Measurements from ENCODE around the gene MRTFA. TPM values are rescaled to one million over a fixed set of nuclear protein-coding genes. Genes with fewer than 3 reads are reported as not detected.

Gene MRTFA
- total RNA-seq, 2 donors from 2014 or later, result 70.1 to 71.5 TPM

- H3K9me3 ChIP-seq (ENCODE audit: control insufficient read depth, low read length, poor library complexity, severe bottlenecking), result no peaks in the 10 kb centered on the region
- peak overlapping the region; percentile 96 for H3K27ac Mint-ChIP-seq
- no peaks in the 10 kb centered on the region for H3K27me3 Mint-ChIP-seq
- H3K4me1 Mint-ChIP-seq, result peaks cover 32% of the 10 kb centered on the region
- no peak for DNase-seq
- ATAC-seq, result no peak
- peak overlapping the region; percentile 36 for H3K4me3 Mint-ChIP-seq
- peaks cover 13% of the 10 kb centered on the region for H3K36me3 Mint-ChIP-seq (ENCODE audit: low read depth)
Observed at GRCh38 chr22:40416636-40417035, 219.9 kb downstream of the MRTFA start.

GRCh38 chr22:40416267-40416570 lies 220.3 kb downstream of the MRTFA start:
- no peak for DNase-seq
- H3K4me3 Mint-ChIP-seq, result no peak overlapping the region
- no peaks in the 10 kb centered on the region for H3K9me3 ChIP-seq (ENCODE audit: control insufficient read depth, low read length, poor library complexity, severe bottlenecking)
- no peaks in the 10 kb centered on the region for H3K27me3 Mint-ChIP-seq
- peak overlapping the region; percentile 96 for H3K27ac Mint-ChIP-seq
- peaks cover 32% of the 10 kb centered on the region for H3K4me1 Mint-ChIP-seq
- peaks cover 9% of the 10 kb centered on the region for H3K36me3 Mint-ChIP-seq (ENCODE audit: low read depth)
- no peak for ATAC-seq

GRCh38 chr22:40415531-40416266 lies 220.8 kb downstream of the MRTFA start:
- DNase-seq, result no peak
- peak; percentile 50 for ATAC-seq
- Mint-ChIP-seq H3K36me3 (ENCODE audit: low read depth) (peaks cover 9% of the 10 kb centered on the region), H3K27ac (peak overlapping the region; percentile 96), H3K4me3 (peak overlapping the region; percentile 81), H3K27me3 (no peaks in the 10 kb centered on the region), H3K4me1 (peaks cover 32% of the 10 kb centered on the region)
- no peaks in the 10 kb centered on the region for H3K9me3 ChIP-seq (ENCODE audit: control insufficient read depth, low read length, poor library complexity, severe bottlenecking)

GRCh38 chr22:40414838-40415505 lies 221.5 kb downstream of the MRTFA start:
- H3K36me3 Mint-ChIP-seq (ENCODE audit: low read depth), result peaks cover 9% of the 10 kb centered on the region
- H3K4me1 Mint-ChIP-seq, result peaks cover 32% of the 10 kb centered on the region
- no peak for DNase-seq
- H3K27me3 Mint-ChIP-seq, result no peaks in the 10 kb centered on the region
- H3K27ac Mint-ChIP-seq, result peak overlapping the region; percentile 96
- peak overlapping the region; percentile 81 for H3K4me3 Mint-ChIP-seq
- peak; percentile 14 for ATAC-seq
- no peaks in the 10 kb centered on the region for H3K9me3 ChIP-seq (ENCODE audit: control insufficient read depth, low read length, poor library complexity, severe bottlenecking)

GRCh38 chr22:40414311-40414710 lies 222.2 kb downstream of the MRTFA start:
- H3K4me3 Mint-ChIP-seq, result peak overlapping the region; percentile 50
- no peaks in the 10 kb centered on the region for H3K9me3 ChIP-seq (ENCODE audit: control insufficient read depth, low read length, poor library complexity, severe bottlenecking)
- no peak for DNase-seq
- H3K27ac Mint-ChIP-seq, result peak overlapping the region; percentile 96
- H3K27me3 Mint-ChIP-seq, result no peaks in the 10 kb centered on the region
- peaks cover 32% of the 10 kb centered on the region for H3K4me1 Mint-ChIP-seq
- peaks cover 9% of the 10 kb centered on the region for H3K36me3 Mint-ChIP-seq (ENCODE audit: low read depth)
- no peak for ATAC-seq

GRCh38 chr22:40413873-40414272 lies 222.6 kb downstream of the MRTFA start:
- Mint-ChIP-seq H3K27me3 (no peaks in the 10 kb centered on the region), H3K4me1 (peaks cover 32% of the 10 kb centered on the region), H3K4me3 (peak overlapping the region; percentile 21), H3K36me3 (ENCODE audit: low read depth) (peaks cover 9% of the 10 kb centered on the region), H3K27ac (peak overlapping the region; percentile 96)
- DNase-seq (no peak), ATAC-seq (no peak)
- no peaks in the 10 kb centered on the region for H3K9me3 ChIP-seq (ENCODE audit: control insufficient read depth, low read length, poor library complexity, severe bottlenecking)

GRCh38 chr22:40412441-40412840 lies 224.1 kb downstream of the MRTFA start:
- H3K9me3 ChIP-seq (ENCODE audit: control insufficient read depth, low read length, poor library complexity, severe bottlenecking), result no peaks in the 10 kb centered on the region
- Mint-ChIP-seq H3K36me3 (ENCODE audit: low read depth) (peaks cover 9% of the 10 kb centered on the region), H3K4me3 (no peak overlapping the region), H3K27me3 (no peaks in the 10 kb centered on the region), H3K27ac (no peak overlapping the region), H3K4me1 (peaks cover 32% of the 10 kb centered on the region)
- ATAC-seq, result peak; percentile 27
- no peak for DNase-seq

GRCh38 chr22:40411506-40411861 lies 225.0 kb downstream of the MRTFA start:
- H3K4me1 Mint-ChIP-seq, result peaks cover 29% of the 10 kb centered on the region

GRCh38 chr22:40410731-40411505 lies 225.6 kb downstream of the MRTFA start:
- Mint-ChIP-seq H3K36me3 (ENCODE audit: low read depth) (peaks cover 5% of the 10 kb centered on the region), H3K4me3 (no peak overlapping the region), H3K27me3 (no peaks in the 10 kb centered on the region), H3K4me1 (peaks cover 23% of the 10 kb centered on the region), H3K27ac (no peak overlapping the region)
- DNase-seq (no peak), ATAC-seq (no peak)
- no peaks in the 10 kb centered on the region for H3K9me3 ChIP-seq (ENCODE audit: control insufficient read depth, low read length, poor library complexity, severe bottlenecking)

More at GRCh38 chr22:40411506-40411861, 225.0 kb downstream of the MRTFA start:
- H3K9me3 ChIP-seq (ENCODE audit: control insufficient read depth, low read length, poor library complexity, severe bottlenecking), result no peaks in the 10 kb centered on the region
- H3K36me3 Mint-ChIP-seq (ENCODE audit: low read depth), result peaks cover 7% of the 10 kb centered on the region
- H3K27me3 Mint-ChIP-seq, result no peaks in the 10 kb centered on the region
- H3K27ac Mint-ChIP-seq, result no peak overlapping the region
- DNase-seq, result no peak
- ATAC-seq, result no peak
- H3K4me3 Mint-ChIP-seq, result no peak overlapping the region

- peaks cover 2% of the 10 kb centered on the region for H3K36me3 Mint-ChIP-seq (ENCODE audit: low read depth)
- H3K9me3 ChIP-seq (ENCODE audit: control insufficient read depth, low read length, poor library complexity, severe bottlenecking), result no peaks in the 10 kb centered on the region
- ATAC-seq, result no peak
- no peak overlapping the region for H3K27ac Mint-ChIP-seq
- peaks cover 17% of the 10 kb centered on the region for H3K4me1 Mint-ChIP-seq
- no peaks in the 10 kb centered on the region for H3K27me3 Mint-ChIP-seq
- no peak for DNase-seq
- H3K4me3 Mint-ChIP-seq, result no peak overlapping the region
Observed at GRCh38 chr22:40410272-40410671, 226.2 kb downstream of the MRTFA start.

GRCh38 chr22:40409613-40410113 lies 226.9 kb downstream of the MRTFA start:
- Mint-ChIP-seq H3K36me3 (ENCODE audit: low read depth) (peaks cover 2% of the 10 kb centered on the region), H3K4me1 (peaks cover 11% of the 10 kb centered on the region), H3K27ac (no peak overlapping the region), H3K27me3 (no peaks in the 10 kb centered on the region), H3K4me3 (no peak overlapping the region)
- DNase-seq, result no peak
- no peaks in the 10 kb centered on the region for H3K9me3 ChIP-seq (ENCODE audit: control insufficient read depth, low read length, poor library complexity, severe bottlenecking)
- ATAC-seq, result no peak

GRCh38 chr22:40408718-40409612 lies 227.6 kb downstream of the MRTFA start:
- Mint-ChIP-seq H3K27ac (no peak overlapping the region), H3K36me3 (ENCODE audit: low read depth) (peaks cover 2% of the 10 kb centered on the region), H3K27me3 (no peaks in the 10 kb centered on the region), H3K4me3 (no peak overlapping the region), H3K4me1 (peaks cover 10% of the 10 kb centered on the region)
- DNase-seq (no peak), ATAC-seq (no peak)
- H3K9me3 ChIP-seq (ENCODE audit: control insufficient read depth, low read length, poor library complexity, severe bottlenecking), result no peaks in the 10 kb centered on the region
